NCI-H2227 (cell line): Measurements from ENCODE around the gene HNMT.
"Not testable (repeated sequence)": the region's sequence is repeated elsewhere in the genome, so short reads cannot be mapped to it uniquely, and the experiment has no call there.

Source experiments
- DNase-seq: peaks from one replicate; lab custom pipeline; 2025; ENCODE audit not compliant: unreplicated experiment; lab: John Stamatoyannopoulos, UW

The HNMT gene

DNA sequence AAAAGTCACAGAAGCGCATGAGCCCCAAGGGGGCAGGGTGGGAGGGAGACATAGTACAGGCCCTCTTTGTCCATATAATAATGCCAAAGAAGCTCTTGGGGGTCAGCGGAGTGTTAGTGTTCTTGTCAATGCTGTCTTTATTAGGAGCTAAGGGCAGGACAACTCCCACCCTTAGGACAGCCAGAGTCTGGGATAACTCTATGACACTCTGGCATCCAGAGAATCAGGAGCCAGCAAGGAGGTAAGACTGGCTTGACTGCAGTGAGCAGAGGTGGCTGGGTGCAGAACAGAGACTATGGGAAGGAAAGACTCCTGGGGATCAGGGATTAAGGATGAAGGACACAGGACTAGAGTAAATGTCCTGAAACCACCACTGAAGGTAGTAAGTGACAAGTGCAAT is 19.0 kb upstream of the HNMT start:
- DNase-seq = no peak

GRCh38 chr2:137946227-137946626 is 18.0 kb upstream of the HNMT start:
- DNase-seq = no peak

DNA sequence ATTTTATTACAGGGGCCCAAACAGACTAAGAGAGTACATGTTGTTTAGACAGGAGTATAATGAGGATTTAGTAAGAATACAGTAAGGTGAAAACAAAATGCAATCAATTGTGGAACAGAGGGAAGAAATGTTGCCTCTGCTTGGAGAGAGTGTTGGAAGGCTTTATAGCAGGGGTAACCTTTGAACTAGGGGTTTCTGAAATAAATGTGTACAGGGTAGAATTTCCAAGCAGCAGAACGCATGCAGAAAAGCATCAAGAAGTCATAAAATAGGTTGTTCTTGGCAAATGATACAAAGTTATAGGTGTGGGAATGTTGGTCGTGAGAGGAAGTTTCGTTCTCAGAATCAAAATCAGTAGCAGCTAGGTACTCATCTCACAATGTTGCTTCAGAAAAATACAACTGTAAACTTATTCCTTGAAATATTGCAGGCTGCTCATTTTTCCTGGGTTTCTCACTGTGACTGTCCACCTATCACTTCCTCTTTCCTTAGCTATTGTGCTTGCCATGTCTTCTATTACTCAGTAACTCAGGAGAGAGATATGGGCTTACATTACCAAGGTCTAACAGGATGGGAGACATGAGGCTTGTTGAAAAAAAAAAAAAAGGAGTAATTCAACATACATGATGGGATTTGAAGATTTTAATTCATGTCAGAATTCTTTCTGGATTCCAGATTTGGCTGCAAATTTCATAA is 17.1 kb upstream of the HNMT start:
- DNase-seq = no peak

GRCh38 chr2:137947728-137948336 is 16.4 kb upstream of the HNMT start:
- peak; percentile 71 for DNase-seq

GRCh38 chr2:137948894-137949293 is 15.4 kb upstream of the HNMT start:
- no peak for DNase-seq

DNA sequence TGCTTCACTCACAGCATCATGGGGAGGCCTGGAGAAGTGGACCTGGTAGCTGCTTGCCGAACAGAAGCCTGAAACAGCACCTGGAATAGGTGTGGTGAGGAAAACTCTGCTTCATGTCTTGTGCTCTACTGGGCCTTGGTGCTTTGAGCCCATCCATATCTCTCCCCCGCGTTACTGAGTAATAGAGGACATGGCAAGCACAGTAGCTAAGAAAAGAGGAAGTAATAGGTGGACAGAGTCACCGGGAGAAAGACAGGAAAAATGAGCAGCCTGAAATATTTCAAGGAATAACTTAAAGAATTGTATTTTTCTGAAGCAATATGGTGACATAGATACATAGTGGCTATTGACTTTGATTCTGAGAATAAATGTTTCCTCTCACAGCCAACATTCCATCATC is 14.0 kb upstream of the HNMT start:
- no peak for DNase-seq

DNA sequence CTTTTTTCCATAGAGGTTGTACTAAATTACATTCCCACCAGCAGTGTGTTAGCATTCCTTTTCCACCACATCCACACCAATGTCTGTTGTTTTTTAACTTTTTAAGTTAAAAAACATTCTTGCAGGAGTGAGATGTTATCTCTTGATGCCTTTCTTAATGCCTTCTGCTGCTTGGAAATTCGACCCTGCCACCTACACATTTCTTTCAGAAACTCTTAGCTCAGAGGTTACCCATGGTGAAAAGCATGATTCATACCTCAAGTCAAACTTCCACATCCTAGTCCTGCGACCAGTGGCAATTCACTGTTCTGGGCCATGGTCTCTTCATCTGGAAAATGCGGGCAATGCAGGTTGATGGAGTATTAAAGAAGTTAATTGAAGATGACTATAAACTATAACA is 12.7 kb upstream of the HNMT start:
- no peak for DNase-seq

DNA sequence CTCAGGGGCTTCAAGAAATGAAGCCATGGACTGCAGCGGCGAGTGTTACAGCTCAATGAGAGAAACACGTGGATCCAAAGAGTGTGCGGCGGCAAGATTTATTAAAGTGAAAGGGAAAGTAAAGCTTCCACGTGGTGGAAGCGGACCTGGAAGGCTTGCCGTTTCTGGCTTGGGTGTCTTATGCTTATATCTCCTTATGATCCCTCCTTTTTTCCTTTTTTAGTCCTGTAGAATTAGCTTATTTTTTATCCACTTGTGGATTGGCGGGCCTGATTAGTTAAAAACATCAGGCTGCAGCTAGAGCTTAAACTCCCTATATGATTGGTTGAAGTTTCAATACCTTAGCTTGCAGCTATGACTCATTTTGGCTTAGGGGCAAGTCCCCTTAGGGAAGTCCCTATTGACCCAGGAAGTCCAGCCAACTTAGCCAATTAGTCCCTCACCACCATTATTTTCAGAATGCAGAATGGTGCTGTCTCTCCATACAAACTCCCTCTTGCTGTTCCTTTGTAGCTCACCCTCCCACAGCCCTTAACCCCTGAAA is 11.6 kb upstream of the HNMT start:
- no peak for DNase-seq

- no peak for DNase-seq
These were observed 8.7 kb upstream of the HNMT start for GRCh38 chr2:137955536-137955935.

- no peak for DNase-seq
These were observed 7.2 kb upstream of the HNMT start for GRCh38 chr2:137957033-137957432.

- DNase-seq = no peak
These were observed 5.1 kb upstream of the HNMT start for GRCh38 chr2:137959166-137959565.

DNA sequence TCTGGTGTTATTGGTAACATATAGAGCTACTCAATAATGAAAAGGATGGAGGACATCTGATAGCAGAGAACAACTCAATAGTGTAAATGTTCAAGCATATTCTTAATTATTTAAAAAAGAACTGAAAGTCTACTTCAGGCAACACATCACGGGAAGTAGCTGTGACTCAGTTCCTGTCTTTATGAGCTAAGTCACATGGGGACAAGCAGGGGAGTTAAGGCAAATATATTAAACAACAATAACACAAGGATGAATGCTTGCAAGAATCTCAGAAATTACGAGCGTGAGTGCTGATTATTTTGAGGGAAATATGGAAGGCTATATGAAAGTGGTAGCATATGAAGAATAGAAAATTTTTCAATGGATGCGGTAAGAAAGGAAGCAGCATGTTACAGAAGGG is 4.0 kb upstream of the HNMT start:
- DNase-seq = no peak

DNA sequence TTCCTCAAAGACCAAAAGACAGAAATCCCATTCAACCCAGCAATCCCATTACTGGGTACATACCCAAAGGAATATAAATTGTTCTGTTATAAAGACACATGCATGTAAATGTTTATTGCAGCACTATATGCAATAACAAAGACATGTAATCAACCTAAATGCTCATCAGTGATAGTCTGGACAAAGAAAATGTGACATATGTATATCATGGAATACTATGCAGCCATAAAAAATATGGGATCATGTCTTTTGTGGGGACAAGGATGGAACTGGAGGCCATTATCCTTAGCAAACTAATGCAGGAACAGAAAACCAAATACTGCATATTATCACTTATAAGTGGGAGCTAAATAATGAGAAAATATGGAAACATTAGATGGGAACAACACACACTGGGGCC is 2.7 kb upstream of the HNMT start:
- DNase-seq = no peak

DNA sequence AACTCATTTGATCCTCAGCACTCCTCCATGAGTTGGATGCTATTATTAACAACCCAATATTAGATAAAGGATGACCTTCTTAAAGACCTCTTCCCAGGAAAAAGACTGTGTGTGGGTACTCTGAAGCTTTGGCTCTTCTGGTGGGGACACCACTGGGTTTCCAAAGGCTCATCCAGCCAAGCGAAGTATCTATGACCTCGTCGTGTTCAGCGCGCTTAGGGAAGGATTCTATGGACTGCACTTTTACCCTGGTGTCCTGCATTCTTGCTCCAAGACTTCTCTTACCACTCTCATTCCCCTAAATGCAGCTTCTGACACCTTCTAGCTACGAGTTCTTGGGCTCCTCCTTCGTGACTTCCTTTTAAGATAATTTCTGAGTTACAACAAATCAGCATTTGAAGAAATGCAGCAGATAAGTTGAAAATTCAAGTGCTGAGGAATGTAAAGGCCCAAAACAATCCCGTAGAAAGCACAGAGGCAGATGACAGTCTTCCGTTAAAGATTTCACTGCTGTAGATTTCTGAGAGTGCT is 673 bp upstream of the HNMT start:
- no peak for DNase-seq

- no peak for DNase-seq
These were observed 686 bp downstream of the HNMT start for GRCh38 chr2:137964859-137965459.

- DNase-seq = no peak
These were observed 1.8 kb downstream of the HNMT start for GRCh38 chr2:137966043-137966442.

DNA sequence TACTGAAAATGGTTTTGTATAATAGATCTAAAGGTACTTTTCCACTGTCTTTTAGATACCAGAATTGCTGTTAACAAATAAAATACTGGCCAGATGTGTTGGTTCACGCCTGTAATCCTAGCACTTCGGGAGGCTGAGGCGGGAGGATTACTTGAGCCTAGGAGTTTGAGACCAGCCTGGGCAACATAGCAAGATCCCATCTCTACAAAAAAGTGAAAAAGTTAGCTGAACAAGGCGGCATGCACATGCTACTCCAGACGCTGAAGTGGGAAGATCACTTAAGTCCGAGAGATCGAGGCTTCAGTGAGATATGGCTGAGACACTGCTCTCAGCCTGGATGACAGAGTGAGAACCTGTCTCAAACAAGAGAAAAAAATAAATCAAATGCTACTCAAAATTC is 2.8 kb downstream of the HNMT start:
- no peak for DNase-seq

DNA sequence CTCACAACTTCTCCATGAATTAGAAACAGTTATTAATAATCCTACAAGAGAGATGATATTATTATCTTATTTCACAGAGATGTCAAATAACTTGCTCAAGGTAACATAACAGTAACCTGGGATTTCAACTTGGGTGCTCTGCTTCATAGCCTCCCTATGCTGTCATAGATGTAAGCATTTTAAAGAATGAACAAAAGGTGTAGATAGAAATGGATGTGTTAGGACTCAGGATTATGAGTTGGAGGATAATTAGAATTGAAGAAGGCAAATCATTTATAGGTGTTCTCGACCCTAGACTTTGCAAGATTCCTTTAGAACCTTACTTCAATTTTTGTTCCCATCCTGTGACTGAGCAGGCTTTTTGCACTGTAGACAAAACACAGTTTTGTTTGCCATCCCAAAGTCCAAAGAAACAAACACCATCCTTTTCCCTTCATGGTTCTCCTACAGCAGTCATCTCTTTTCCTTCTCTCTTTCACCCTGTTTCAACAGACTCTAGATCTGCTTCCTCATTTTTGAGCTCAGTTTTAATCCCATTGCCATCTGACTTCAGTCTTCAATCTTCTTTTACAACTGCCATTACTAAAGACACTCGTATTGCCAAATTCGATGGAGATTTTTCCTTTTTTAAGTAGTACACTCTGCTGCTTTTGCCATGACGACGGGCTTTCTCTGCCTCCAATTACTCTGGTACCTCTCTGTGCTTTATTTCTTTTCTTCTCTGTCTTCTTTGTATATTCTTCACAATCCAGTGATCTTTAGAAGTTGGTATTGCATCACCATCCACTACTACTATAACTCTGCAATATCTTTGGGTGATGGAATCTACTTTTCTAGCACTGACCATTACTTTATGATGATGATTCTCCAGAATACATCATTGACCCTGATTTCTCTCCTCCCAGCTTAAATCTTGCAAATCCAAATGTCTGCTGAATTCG is 4.5 kb downstream of the HNMT start:
- no peak for DNase-seq

DNA sequence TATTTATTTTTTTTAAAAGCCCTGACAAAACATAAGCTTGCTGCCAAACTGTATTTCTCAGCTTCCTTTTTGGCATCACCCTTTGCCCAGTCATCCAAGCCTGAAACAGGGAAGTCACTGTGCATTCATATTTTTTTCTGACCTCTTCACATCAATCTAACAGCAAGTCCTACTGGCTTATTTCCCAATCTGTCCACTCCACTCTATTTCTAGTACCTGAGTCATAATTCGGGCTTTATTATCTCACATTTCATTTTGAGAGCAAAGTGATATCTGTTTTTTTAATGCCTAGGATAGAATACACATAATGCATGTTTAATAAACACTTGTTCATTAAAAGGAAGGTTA is 5.1 kb downstream of the HNMT start:
- DNase-seq = no peak

- no peak for DNase-seq
These were observed 5.6 kb downstream of the HNMT start for GRCh38 chr2:137969876-137970275.

- not testable (repeated sequence) for DNase-seq
These were observed 7.0 kb downstream of the HNMT start for GRCh38 chr2:137971259-137971658.
